ENCODE measurements around the gene IPCEF1. TPM values are rescaled to one million over a fixed set of nuclear protein-coding genes. Genes with fewer than 3 reads are reported as not detected.

The IPCEF1 gene
- total and polyA plus RNA-seq, 2 donors: 6.5 to 13.1 TPM

DNA sequence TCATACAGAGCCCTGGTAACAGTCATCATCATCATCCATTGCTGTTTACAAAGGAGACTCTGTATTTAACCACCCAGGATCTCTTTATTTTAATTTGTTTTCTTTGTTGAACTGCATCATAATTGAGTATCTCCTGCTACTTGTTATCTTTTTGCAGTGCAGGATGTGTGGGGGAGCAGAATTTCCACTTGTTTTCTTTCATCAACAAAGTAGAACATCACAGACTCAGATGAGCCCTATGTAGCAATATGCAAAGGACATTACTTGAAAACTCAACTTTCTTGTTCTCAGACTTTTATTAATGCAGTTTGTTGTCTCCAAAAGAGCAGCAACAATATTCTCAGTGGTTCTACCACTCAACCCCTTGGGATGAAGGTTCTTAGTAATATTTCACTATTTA lies 38.7 kb upstream of the IPCEF1 start:
- Histone ChIP-seq H3K27ac (ENCODE audit: low read depth in 1 of 2, low read length in 1 of 2) (no peak overlapping the region), H3K27me3 (ENCODE audit: control insufficient read depth in 2 of 2, insufficient read depth in 1 of 2, low read length in 1 of 2) (no peaks in the 10 kb centered on the region), H3K4me3 (ENCODE audit: low read length in 2 of 2) (no peak overlapping the region), H3K4me1 (ENCODE audit: control insufficient read depth in 2 of 2, insufficient read depth in 2 of 2, low read length in 2 of 2) (no peaks in the 10 kb centered on the region), H3K9me3 (ENCODE audit: control insufficient read depth in 2 of 2, insufficient read depth in 1 of 2, low read length in 1 of 2) (no peaks in the 10 kb centered on the region), H3K36me3 (ENCODE audit: control insufficient read depth in 2 of 2, insufficient read depth in 2 of 2, low read length in 1 of 2) (no peaks in the 10 kb centered on the region)
- peak in 3 of 9 donors; percentile 12 to 51 (median 21) for DNase-seq (ENCODE audit: low read depth in 6 of 9, low spot score in 9 of 9)

DNA sequence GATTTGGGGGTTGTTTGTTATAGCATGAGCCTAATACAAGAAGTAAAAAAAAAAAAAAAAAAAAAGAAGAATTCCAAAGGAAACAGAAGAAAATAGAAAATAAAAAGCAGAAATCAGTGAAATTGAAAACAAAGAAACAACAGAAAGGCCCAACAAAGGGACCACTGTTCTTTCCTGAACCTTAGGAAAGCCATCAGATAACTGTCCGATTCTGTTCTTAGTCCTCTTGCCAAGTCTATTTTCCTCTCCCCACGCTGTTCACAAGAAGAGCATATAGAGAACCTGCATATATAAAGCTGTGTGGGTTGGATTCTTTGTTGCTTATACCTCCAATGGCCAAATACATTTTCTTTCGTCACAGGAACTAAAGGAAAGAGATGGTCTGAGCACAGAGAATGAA lies 38.0 kb upstream of the IPCEF1 start:
- no peaks in the 10 kb centered on the region for H3K9me3 ChIP-seq (ENCODE audit: control insufficient read depth in 2 of 2, insufficient read depth in 1 of 2, low read length in 1 of 2)
- 89% methylated on average over 3 of the region's 3 CpGs for WGBS

GRCh38 chr6:154390034-154390433 lies 33.4 kb upstream of the IPCEF1 start:
- 97% methylated on average over 1 of the region's 1 CpG for WGBS
- no peaks in the 10 kb centered on the region for H3K4me1 ChIP-seq (ENCODE audit: control insufficient read depth in 2 of 2, insufficient read depth in 2 of 2, low read length in 2 of 2)
- H3K4me3 ChIP-seq (ENCODE audit: low read length in 2 of 2): no peak overlapping the region
- no peak overlapping the region for H3K27ac ChIP-seq (ENCODE audit: low read depth in 1 of 2, low read length in 1 of 2)
- no peak for DNase-seq (ENCODE audit: low read depth in 6 of 9, low spot score in 9 of 9)
- H3K9me3 ChIP-seq (ENCODE audit: control insufficient read depth in 2 of 2, insufficient read depth in 1 of 2, low read length in 1 of 2): no peaks in the 10 kb centered on the region
- no peaks in the 10 kb centered on the region for H3K36me3 ChIP-seq (ENCODE audit: control insufficient read depth in 2 of 2, insufficient read depth in 2 of 2, low read length in 1 of 2)
- H3K27me3 ChIP-seq (ENCODE audit: control insufficient read depth in 2 of 2, insufficient read depth in 1 of 2, low read length in 1 of 2): no peaks in the 10 kb centered on the region

More for the DNA sequence above, 38.0 kb upstream of the IPCEF1 start:
- Histone ChIP-seq H3K27ac (ENCODE audit: low read depth in 1 of 2, low read length in 1 of 2) (no peak overlapping the region), H3K36me3 (ENCODE audit: control insufficient read depth in 2 of 2, insufficient read depth in 2 of 2, low read length in 1 of 2) (no peaks in the 10 kb centered on the region), H3K4me1 (ENCODE audit: control insufficient read depth in 2 of 2, insufficient read depth in 2 of 2, low read length in 2 of 2) (no peaks in the 10 kb centered on the region), H3K4me3 (ENCODE audit: low read length in 2 of 2) (no peak overlapping the region), H3K27me3 (ENCODE audit: control insufficient read depth in 2 of 2, insufficient read depth in 1 of 2, low read length in 1 of 2) (no peaks in the 10 kb centered on the region)
- DNase-seq (ENCODE audit: low read depth in 6 of 9, low spot score in 9 of 9): no peak

DNA sequence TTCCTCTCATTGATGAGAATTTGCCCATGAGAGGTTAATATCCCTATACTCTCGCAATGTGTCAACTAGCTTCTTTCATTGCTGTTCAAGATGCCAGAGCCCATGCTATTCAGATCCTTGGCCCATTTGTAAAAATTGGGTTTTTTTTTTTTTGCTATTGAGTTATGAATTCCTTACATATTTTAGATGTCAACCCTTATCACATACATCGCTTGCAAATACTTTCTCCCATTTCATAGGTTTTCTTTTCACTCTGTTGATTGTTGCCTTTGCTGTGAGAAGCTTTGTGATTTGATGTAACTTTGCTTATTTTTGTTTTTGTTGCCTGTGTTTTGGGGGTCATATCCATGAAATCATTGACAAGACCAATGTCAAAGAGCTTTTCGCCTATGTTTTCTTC lies 32.2 kb upstream of the IPCEF1 start:
- no peaks in the 10 kb centered on the region for H3K27me3 ChIP-seq (ENCODE audit: control insufficient read depth in 2 of 2, insufficient read depth in 1 of 2, low read length in 1 of 2)
- DNase-seq (ENCODE audit: low read depth in 6 of 9, low spot score in 9 of 9): no peak
- no peak overlapping the region for H3K27ac ChIP-seq (ENCODE audit: low read depth in 1 of 2, low read length in 1 of 2)
- no peaks in the 10 kb centered on the region for H3K36me3 ChIP-seq (ENCODE audit: control insufficient read depth in 2 of 2, insufficient read depth in 2 of 2, low read length in 1 of 2)
- no peak overlapping the region for H3K4me3 ChIP-seq (ENCODE audit: low read length in 2 of 2)
- no peaks in the 10 kb centered on the region for H3K4me1 ChIP-seq (ENCODE audit: control insufficient read depth in 2 of 2, insufficient read depth in 2 of 2, low read length in 2 of 2)
- WGBS: 98% methylated on average over 3 of the region's 3 CpGs
- H3K9me3 ChIP-seq (ENCODE audit: control insufficient read depth in 2 of 2, insufficient read depth in 1 of 2, low read length in 1 of 2): no peaks in the 10 kb centered on the region

GRCh38 chr6:154386848-154387717 lies 30.5 kb upstream of the IPCEF1 start:
- 97% methylated on average over 5 of the region's 5 CpGs for WGBS
- Histone ChIP-seq H3K9me3 (ENCODE audit: control insufficient read depth in 2 of 2, insufficient read depth in 1 of 2, low read length in 1 of 2) (no peaks in the 10 kb centered on the region), H3K4me1 (ENCODE audit: control insufficient read depth in 2 of 2, insufficient read depth in 2 of 2, low read length in 2 of 2) (no peaks in the 10 kb centered on the region), H3K4me3 (ENCODE audit: low read length in 2 of 2) (no peak overlapping the region), H3K27ac (ENCODE audit: low read depth in 1 of 2, low read length in 1 of 2) (no peak overlapping the region), H3K27me3 (ENCODE audit: control insufficient read depth in 2 of 2, insufficient read depth in 1 of 2, low read length in 1 of 2) (no peaks in the 10 kb centered on the region), H3K36me3 (ENCODE audit: control insufficient read depth in 2 of 2, insufficient read depth in 2 of 2, low read length in 1 of 2) (no peaks in the 10 kb centered on the region)
- no peak for DNase-seq (ENCODE audit: low read depth in 6 of 9, low spot score in 9 of 9)

GRCh38 chr6:154384191-154384590 lies 27.6 kb upstream of the IPCEF1 start:
- DNase-seq (ENCODE audit: low read depth in 6 of 9, low spot score in 9 of 9): no peak
- Histone ChIP-seq H3K4me1 (ENCODE audit: control insufficient read depth in 2 of 2, insufficient read depth in 2 of 2, low read length in 2 of 2) (no peaks in the 10 kb centered on the region), H3K27ac (ENCODE audit: low read depth in 1 of 2, low read length in 1 of 2) (no peak overlapping the region), H3K9me3 (ENCODE audit: control insufficient read depth in 2 of 2, insufficient read depth in 1 of 2, low read length in 1 of 2) (no peaks in the 10 kb centered on the region), H3K27me3 (ENCODE audit: control insufficient read depth in 2 of 2, insufficient read depth in 1 of 2, low read length in 1 of 2) (no peaks in the 10 kb centered on the region), H3K4me3 (ENCODE audit: low read length in 2 of 2) (no peak overlapping the region), H3K36me3 (ENCODE audit: control insufficient read depth in 2 of 2, insufficient read depth in 2 of 2, low read length in 1 of 2) (no peaks in the 10 kb centered on the region)
- 90% methylated on average over 2 of the region's 2 CpGs for WGBS

- WGBS: 97% methylated on average over 6 of the region's 6 CpGs
- no peaks in the 10 kb centered on the region for H3K4me1 ChIP-seq (ENCODE audit: control insufficient read depth in 2 of 2, insufficient read depth in 2 of 2, low read length in 2 of 2)
- H3K9me3 ChIP-seq (ENCODE audit: control insufficient read depth in 2 of 2, insufficient read depth in 1 of 2, low read length in 1 of 2): no peaks in the 10 kb centered on the region
- no peaks in the 10 kb centered on the region for H3K36me3 ChIP-seq (ENCODE audit: control insufficient read depth in 2 of 2, insufficient read depth in 2 of 2, low read length in 1 of 2)
- DNase-seq (ENCODE audit: low read depth in 6 of 9, low spot score in 9 of 9): no peak
- no peak overlapping the region for H3K4me3 ChIP-seq (ENCODE audit: low read length in 2 of 2)
- H3K27me3 ChIP-seq (ENCODE audit: control insufficient read depth in 2 of 2, insufficient read depth in 1 of 2, low read length in 1 of 2): no peaks in the 10 kb centered on the region
- H3K27ac ChIP-seq (ENCODE audit: low read depth in 1 of 2, low read length in 1 of 2): no peak overlapping the region
Observed at GRCh38 chr6:154383273-154383672, 26.7 kb upstream of the IPCEF1 start.

- no peak overlapping the region for H3K4me3 ChIP-seq (ENCODE audit: low read length in 2 of 2)
- H3K27me3 ChIP-seq (ENCODE audit: control insufficient read depth in 2 of 2, insufficient read depth in 1 of 2, low read length in 1 of 2): no peaks in the 10 kb centered on the region
- no peaks in the 10 kb centered on the region for H3K4me1 ChIP-seq (ENCODE audit: control insufficient read depth in 2 of 2, insufficient read depth in 2 of 2, low read length in 2 of 2)
- 95% methylated on average over 8 of the region's 8 CpGs for WGBS
- H3K9me3 ChIP-seq (ENCODE audit: control insufficient read depth in 2 of 2, insufficient read depth in 1 of 2, low read length in 1 of 2): no peaks in the 10 kb centered on the region
- DNase-seq (ENCODE audit: low read depth in 6 of 9, low spot score in 9 of 9): no peak
- no peak overlapping the region for H3K27ac ChIP-seq (ENCODE audit: low read depth in 1 of 2, low read length in 1 of 2)
- no peaks in the 10 kb centered on the region for H3K36me3 ChIP-seq (ENCODE audit: control insufficient read depth in 2 of 2, insufficient read depth in 2 of 2, low read length in 1 of 2)
Observed at GRCh38 chr6:154382740-154383139, 26.1 kb upstream of the IPCEF1 start.

DNA sequence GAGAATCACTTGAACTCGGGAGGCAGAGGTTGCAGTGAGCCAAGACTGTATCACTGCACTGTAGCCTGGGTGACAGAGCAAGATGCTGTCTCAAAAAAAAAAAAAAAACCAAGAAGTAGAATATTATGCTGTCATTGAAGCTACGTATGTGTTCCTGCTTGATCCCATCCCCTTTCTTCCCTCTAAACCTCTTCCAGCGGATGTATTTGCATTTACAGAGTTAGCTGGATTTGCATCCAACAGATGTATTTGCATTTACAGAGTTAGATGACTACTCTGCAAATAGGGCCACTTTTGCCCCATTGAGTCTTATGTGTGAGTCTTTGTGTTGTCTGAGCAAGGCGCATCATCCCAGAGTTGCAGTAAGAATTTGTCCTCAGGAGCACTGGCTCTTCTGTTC lies 24.9 kb upstream of the IPCEF1 start:
- DNase-seq (ENCODE audit: low read depth in 6 of 9, low spot score in 9 of 9): no peak
- no peak overlapping the region for H3K27ac ChIP-seq (ENCODE audit: low read depth in 1 of 2, low read length in 1 of 2)

More for the DNA sequence above, 24.9 kb upstream of the IPCEF1 start:
- H3K9me3 ChIP-seq (ENCODE audit: control insufficient read depth in 2 of 2, insufficient read depth in 1 of 2, low read length in 1 of 2): no peaks in the 10 kb centered on the region
- no peaks in the 10 kb centered on the region for H3K36me3 ChIP-seq (ENCODE audit: control insufficient read depth in 2 of 2, insufficient read depth in 2 of 2, low read length in 1 of 2)
- 98% methylated on average over 4 of the region's 4 CpGs for WGBS
- no peaks in the 10 kb centered on the region for H3K4me1 ChIP-seq (ENCODE audit: control insufficient read depth in 2 of 2, insufficient read depth in 2 of 2, low read length in 2 of 2)
- no peaks in the 10 kb centered on the region for H3K27me3 ChIP-seq (ENCODE audit: control insufficient read depth in 2 of 2, insufficient read depth in 1 of 2, low read length in 1 of 2)
- H3K4me3 ChIP-seq (ENCODE audit: low read length in 2 of 2): no peak overlapping the region

Data from thymus (tissue), 11 donors.